KMS-11 (cell line): ENCODE data around the gene BIVM.

Source experiments
- H2AFZ ChIP-seq: fragments of 200-600 bp; sonication (generic); 2 replicates; pipeline ENCODE4 v1.6.1; 2016; ENCODE audit warnings: antibody characterized with exemption, mixed run types, low read depth
- H3K27ac ChIP-seq: fragments of 200-600 bp; sonication (generic); 2 replicates; pipeline ENCODE4 v1.6.1; 2016; ENCODE audit warnings: mild to moderate bottlenecking, mixed run types
- H3K27me3 ChIP-seq: fragments of 200-600 bp; sonication (generic); 2 replicates; pipeline ENCODE4 v1.6.1; 2017; ENCODE audit warnings: mild to moderate bottlenecking, low read depth, mixed run types, moderate library complexity; ENCODE audit not compliant: insufficient read depth
- H3K36me3 ChIP-seq: fragments of 200-600 bp; sonication (generic); 2 replicates; pipeline ENCODE4 v1.6.1; 2017; ENCODE audit warnings: mild to moderate bottlenecking, mixed run types; ENCODE audit not compliant: insufficient read depth
- H3K4me1 ChIP-seq: fragments of 200-600 bp; sonication (generic); 2 replicates; pipeline ENCODE4 v1.6.1; 2016; ENCODE audit warnings: mild to moderate bottlenecking, low read depth, mixed run types; ENCODE audit not compliant: poor library complexity, severe bottlenecking
- H3K4me2 ChIP-seq: fragments of 200-600 bp; sonication (generic); 2 replicates; pipeline ENCODE4 v1.7.0; 2016; ENCODE audit warnings: mild to moderate bottlenecking, mixed run types
- H3K4me3 ChIP-seq: fragments of 200-600 bp; sonication (generic); IDR thresholded peaks from 2 replicates; pipeline ENCODE4 v1.6.1; 2017; ENCODE audit warnings: low read depth, low read length, mixed read lengths; ENCODE audit not compliant: insufficient read depth
- H3K79me2 ChIP-seq: fragments of 200-600 bp; sonication (generic); 2 replicates; pipeline ENCODE4 v1.6.1; 2016; ENCODE audit warnings: low read depth, mixed run types; ENCODE audit not compliant: insufficient read depth
- H3K9ac ChIP-seq: fragments of 200-600 bp; sonication (generic); 2 replicates; pipeline ENCODE4 v1.6.1; 2016; ENCODE audit warnings: mild to moderate bottlenecking, mixed run types
- H4K20me1 ChIP-seq: fragments of 200-600 bp; sonication (generic); 2 replicates; pipeline ENCODE4 v1.6.1; 2016; ENCODE audit warnings: mild to moderate bottlenecking, mixed run types; ENCODE audit not compliant: insufficient read depth
- CTCF ChIP-seq: fragments of 200-600 bp; sonication (generic); conservative IDR thresholded peaks from 2 replicates; pipeline ENCODE4 v1.6.1; 2017; ENCODE audit warnings: low read depth, mild to moderate bottlenecking, antibody characterized with exemption, low read length, moderate library complexity, mixed read lengths

Gene BIVM

GRCh38 chr13:102761071-102761470 is 37.8 kb upstream of the BIVM start:
- H3K27ac ChIP-seq, result no peak overlapping the region
- no peak for TF ChIP-seq CTCF
- H3K4me2 ChIP-seq, result no peak overlapping the region
- H3K27me3 ChIP-seq, result no peaks in the 10 kb centered on the region
- no peaks in the 10 kb centered on the region for H3K36me3 ChIP-seq
- no peak overlapping the region for H3K9ac ChIP-seq
- H4K20me1 ChIP-seq, result no peaks in the 10 kb centered on the region
- no peak overlapping the region for H3K4me3 ChIP-seq
- no peak overlapping the region for H2AFZ ChIP-seq
- H3K79me2 ChIP-seq, result no peaks in the 10 kb centered on the region
- no peaks in the 10 kb centered on the region for H3K4me1 ChIP-seq

- Histone ChIP-seq H3K79me2 (no peaks in the 10 kb centered on the region), H3K36me3 (no peaks in the 10 kb centered on the region), H3K4me1 (no peaks in the 10 kb centered on the region), H3K9ac (no peak overlapping the region), H4K20me1 (no peaks in the 10 kb centered on the region), H3K27me3 (no peaks in the 10 kb centered on the region), H2AFZ (no peak overlapping the region), H3K4me3 (no peak overlapping the region), H3K4me2 (no peak overlapping the region), H3K27ac (no peak overlapping the region)
- no peak for TF ChIP-seq CTCF
These were observed 35.2 kb upstream of the BIVM start for GRCh38 chr13:102763741-102764140.

- no peak overlapping the region for H3K9ac ChIP-seq
- TF ChIP-seq CTCF, result no peak
- no peaks in the 10 kb centered on the region for H3K36me3 ChIP-seq
- no peaks in the 10 kb centered on the region for H3K79me2 ChIP-seq
- H2AFZ ChIP-seq, result no peak overlapping the region
- H3K27ac ChIP-seq, result no peak overlapping the region
- no peak overlapping the region for H3K4me2 ChIP-seq
- peaks cover 8% of the 10 kb centered on the region for H3K4me1 ChIP-seq
- no peak overlapping the region for H3K4me3 ChIP-seq
- H4K20me1 ChIP-seq, result no peaks in the 10 kb centered on the region
- H3K27me3 ChIP-seq, result no peaks in the 10 kb centered on the region
These were observed 30.0 kb upstream of the BIVM start for GRCh38 chr13:102768909-102769308.

DNA sequence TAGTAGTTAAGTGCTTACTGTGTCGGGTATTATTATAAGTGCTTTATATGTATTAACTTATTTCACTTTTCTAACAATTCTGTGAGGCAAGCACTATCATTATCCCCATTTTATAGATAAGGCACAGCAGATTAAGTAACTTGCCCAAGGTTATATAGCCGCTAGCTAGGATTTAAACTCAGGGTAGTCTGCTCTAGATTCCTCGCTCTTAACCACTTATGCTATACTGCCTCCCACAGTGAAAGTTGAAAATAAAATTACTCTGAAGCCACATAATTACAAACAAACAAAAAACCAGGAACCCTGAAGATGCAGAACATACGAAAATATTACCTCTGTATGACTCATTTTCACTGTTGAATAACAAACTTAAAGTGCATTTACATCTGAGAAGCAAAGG is 29.2 kb upstream of the BIVM start:
- Histone ChIP-seq H3K79me2 (no peaks in the 10 kb centered on the region), H3K4me2 (no peak overlapping the region), H3K9ac (no peak overlapping the region), H3K27ac (no peak overlapping the region), H3K4me3 (no peak overlapping the region), H4K20me1 (no peaks in the 10 kb centered on the region), H3K36me3 (no peaks in the 10 kb centered on the region), H3K27me3 (no peaks in the 10 kb centered on the region), H3K4me1 (peaks cover 8% of the 10 kb centered on the region), H2AFZ (no peak overlapping the region)
- TF ChIP-seq CTCF, result no peak

- no peaks in the 10 kb centered on the region for H3K79me2 ChIP-seq
- H3K4me2 ChIP-seq, result no peak overlapping the region
- H3K4me1 ChIP-seq, result peaks cover 8% of the 10 kb centered on the region
- TF ChIP-seq CTCF, result no peak
- H4K20me1 ChIP-seq, result no peaks in the 10 kb centered on the region
- no peak overlapping the region for H2AFZ ChIP-seq
- no peak overlapping the region for H3K4me3 ChIP-seq
- H3K36me3 ChIP-seq, result no peaks in the 10 kb centered on the region
- no peak overlapping the region for H3K27ac ChIP-seq
- H3K27me3 ChIP-seq, result no peaks in the 10 kb centered on the region
- no peak overlapping the region for H3K9ac ChIP-seq
These were observed 28.5 kb upstream of the BIVM start for GRCh38 chr13:102770435-102770834.
